ENCODE measurements around the gene LGI2. TPM values are rescaled to one million over a fixed set of nuclear protein-coding genes. Genes with fewer than 3 reads are reported as not detected.

Gene LGI2
- total RNA-seq, 1 experiment from 2014 or later: 1.4 TPM

DNA sequence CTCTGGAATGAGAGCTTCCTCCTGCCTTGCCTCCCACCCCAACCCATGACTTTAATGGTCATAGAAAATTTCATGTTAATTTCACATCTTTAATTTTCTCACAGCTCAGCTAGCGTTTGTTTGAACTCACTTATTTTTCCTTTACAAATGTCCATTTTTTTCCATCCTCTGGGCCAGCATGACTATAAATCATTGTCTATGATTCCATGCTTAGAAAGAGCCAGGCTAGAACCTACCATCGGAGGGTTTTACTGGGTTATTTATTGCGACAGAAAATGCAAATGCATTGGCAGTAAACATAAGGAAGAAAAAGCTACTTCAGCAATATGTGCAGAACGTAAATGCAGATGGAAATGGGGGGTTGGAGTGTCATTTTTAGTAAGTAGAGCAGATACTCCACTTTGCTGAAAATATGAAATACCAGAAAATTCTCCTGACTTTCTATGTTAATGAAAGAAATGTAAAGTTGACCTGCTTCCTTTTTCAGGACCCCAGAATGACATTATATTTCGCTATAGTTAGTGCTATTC is 37.1 kb downstream of the LGI2 start:
- H4K20me1 ChIP-seq (ENCODE audit: control insufficient read depth, insufficient read depth, insufficient read length): no peaks in the 10 kb centered on the region
- no peak overlapping the region for H2BK5ac ChIP-seq (ENCODE audit: insufficient read length, low read length)
- H3K27ac ChIP-seq (ENCODE audit: insufficient read length, low read depth, low read length): no peak overlapping the region
- WGBS (ENCODE audit: extremely low coverage, insufficient read length, low lambda C conversion rate): no CpG with 5 or more reads among the region's 5 CpGs
- no peak overlapping the region for H3K23ac ChIP-seq (ENCODE audit: insufficient read length, low read depth, low read length)
- DNase-seq: no peak
- no peak overlapping the region for H3K18ac ChIP-seq (ENCODE audit: insufficient read length, low read depth, low read length)
- no peak overlapping the region for H3K4me2 ChIP-seq (ENCODE audit: insufficient read depth, insufficient read length, low read length)
- no peak overlapping the region for H2BK12ac ChIP-seq (ENCODE audit: insufficient read length, low read depth, low read length)
- no peak overlapping the region for H2BK20ac ChIP-seq (ENCODE audit: low read depth, low read length, poor library complexity, severe bottlenecking)
- H3K79me1 ChIP-seq (ENCODE audit: insufficient read depth, low read depth, low read length, poor library complexity, severe bottlenecking): no peaks in the 10 kb centered on the region
- no peak overlapping the region for H3T11ph ChIP-seq (ENCODE audit: low read length)
- H3K56ac ChIP-seq (ENCODE audit: insufficient read length, low read depth, low read length): no peak overlapping the region
- no peak overlapping the region for H2AFZ ChIP-seq (ENCODE audit: low read length)
- no peaks in the 10 kb centered on the region for H3K4me1 ChIP-seq (ENCODE audit: insufficient read depth, low read length)
- H3K9me3 ChIP-seq (ENCODE audit: control insufficient read depth, low read depth, low read length): no peaks in the 10 kb centered on the region
- no peak overlapping the region for H2BK120ac ChIP-seq (ENCODE audit: low read depth, low read length, poor library complexity, severe bottlenecking)
- no peaks in the 10 kb centered on the region for H3K23me2 ChIP-seq (ENCODE audit: insufficient read length, low read depth, low read length, poor library complexity, severe bottlenecking)
- H4K91ac ChIP-seq (ENCODE audit: insufficient read length, low read depth, low read length): no peak overlapping the region
- Mint-ChIP-seq H3K27ac (no peak overlapping the region), H3K4me3 (no peak overlapping the region), H3K9me3 (peaks cover 0 to 3% of the 10 kb centered on the region in 2 experiments; a peak in 1 of 5 replicates), H3K27me3 (ENCODE audit: low read depth) (peaks cover 2% of the 10 kb centered on the region; the same call in 1 of the 2 replicates), H3K36me3 (ENCODE audit: insufficient read depth in 1 of 3, low read depth in 3 of 3) (peaks cover 0 to 2% (median 0%) of the 10 kb centered on the region in 3 experiments; a peak in 1 of 7 replicates), H3K4me1 (peaks cover 9% of the 10 kb centered on the region in 2 experiments)
- no peaks in the 10 kb centered on the region for H3K27me3 ChIP-seq (ENCODE audit: insufficient read depth, low read length)
- H4K8ac ChIP-seq (replicated peaks; ENCODE audit: insufficient read length, low read depth, low read length): no peak overlapping the region
- no peak overlapping the region for H3K4ac ChIP-seq (ENCODE audit: low read depth, low read length)
- H3K14ac ChIP-seq (ENCODE audit: insufficient read depth, low read length): no peak overlapping the region
- H3K9ac ChIP-seq (ENCODE audit: extremely low read depth, insufficient read length, low read length): no peak overlapping the region
- H3K79me2 ChIP-seq (ENCODE audit: insufficient read depth, low read length): no peaks in the 10 kb centered on the region
- H4K5ac ChIP-seq (ENCODE audit: insufficient read length, low read depth, low read length): no peak overlapping the region
- H2BK15ac ChIP-seq (ENCODE audit: low read depth, low read length): no peak overlapping the region
- no peak overlapping the region for H2AK5ac ChIP-seq (ENCODE audit: insufficient read length, low read length)
- no peak for TF ChIP-seq CTCF (conservative IDR thresholded peaks at IDR 0.05)
